HG03025 (cell line): ENCODE measurements around the gene C10orf88.

Source experiments
- ATAC-seq: cut with Tn5 transposase; IDR thresholded peaks from one replicate; pipeline ENCODE4 v1.9.1; 2021; ENCODE audit warnings: mild to moderate bottlenecking, moderate library complexity; ENCODE audit not compliant: unreplicated experiment, low FRiP score

The C10orf88 gene

GRCh38 chr10:122953902-122954730, at the start of gene C10orf88:
Gene C10orf88, minus strand, starts transcription at chr10:122954227. Its CDS starts 49 bp downstream, at chr10:122954178.
- ATAC-seq: peak; percentile 98

GRCh38 chr10:123001370-123001769, 47.3 kb upstream of the C10orf88 start:
- no peak for ATAC-seq

GRCh38 chr10:123000155-123000554, 46.1 kb upstream of the C10orf88 start:
- ATAC-seq: no peak

GRCh38 chr10:122999347-122999746, 45.3 kb upstream of the C10orf88 start:
- ATAC-seq: no peak

- no peak for ATAC-seq
These were observed 44.9 kb upstream of the C10orf88 start for GRCh38 chr10:122998934-122999333.

GRCh38 chr10:122998360-122998917, 44.4 kb upstream of the C10orf88 start:
- no peak for ATAC-seq

- ATAC-seq: no peak
These were observed 43.8 kb upstream of the C10orf88 start for GRCh38 chr10:122997864-122998263.

- no peak for ATAC-seq
These were observed 41.9 kb upstream of the C10orf88 start for GRCh38 chr10:122995936-122996335.

GRCh38 chr10:122993797-122994336, 39.8 kb upstream of the C10orf88 start:
- no peak for ATAC-seq

GRCh38 chr10:122992031-122992585, 38.1 kb upstream of the C10orf88 start:
- no peak for ATAC-seq

GRCh38 chr10:122990278-122990677, 36.3 kb upstream of the C10orf88 start:
- ATAC-seq: no peak

GRCh38 chr10:122988501-122988900, 34.5 kb upstream of the C10orf88 start:
- ATAC-seq: no peak

GRCh38 chr10:122986335-122986734, 32.3 kb upstream of the C10orf88 start:
- no peak for ATAC-seq

GRCh38 chr10:122984708-122985107, 30.7 kb upstream of the C10orf88 start:
- ATAC-seq: no peak

GRCh38 chr10:122983898-122984297, 29.9 kb upstream of the C10orf88 start:
- ATAC-seq: no peak

GRCh38 chr10:122981066-122981464, 27.0 kb upstream of the C10orf88 start:
- no peak for ATAC-seq

- peak; percentile 96 for ATAC-seq
These were observed 26.4 kb upstream of the C10orf88 start, which contains the start of gene PSTK for GRCh38 chr10:122980209-122981065. Gene PSTK, plus strand, starts transcription at chr10:122980401. Its CDS starts 79 bp downstream, at chr10:122980480.

GRCh38 chr10:122974543-122975064, 20.6 kb upstream of the C10orf88 start:
- no peak for ATAC-seq

- no peak for ATAC-seq
These were observed 20.0 kb upstream of the C10orf88 start for GRCh38 chr10:122974023-122974422.

GRCh38 chr10:122968698-122969097, 14.7 kb upstream of the C10orf88 start:
- ATAC-seq: no peak
